HG03097 (cell line): ENCODE measurements around the gene MBD3L2B.
"Not testable (repeated sequence)": the region's sequence is repeated elsewhere in the genome, so short reads cannot be mapped to it uniquely, and the experiment has no call there.

Source experiments
- ATAC-seq: cut with Tn5 transposase; IDR thresholded peaks from one replicate; pipeline ENCODE4 v1.9.1; 2021; ENCODE audit not compliant: unreplicated experiment, low FRiP score

The MBD3L2B gene

DNA sequence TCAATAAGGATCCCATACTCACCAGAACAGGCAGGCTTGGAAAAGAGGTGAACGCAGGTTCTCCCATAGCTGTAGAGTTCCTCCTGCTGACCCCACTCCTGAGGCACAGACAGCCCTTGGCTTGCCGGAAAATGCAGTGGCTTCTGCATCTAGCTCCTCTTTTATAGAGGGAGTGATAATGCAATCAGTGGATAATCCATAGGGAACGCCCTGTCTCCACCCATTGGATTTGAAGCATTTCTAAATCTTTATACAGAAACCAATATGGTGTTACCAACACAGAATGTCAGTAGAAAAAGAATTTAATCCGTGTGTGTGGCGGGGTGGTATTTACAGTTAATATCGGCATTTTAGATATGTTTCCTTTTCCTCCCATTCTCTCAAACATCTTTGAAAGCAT lies at the start of gene MBD3L2B:
TSS of gene MBD3L2B (minus strand) at position 101 of the 400 bp plus-strand sequence. CDS start at position 67, 34 bp downstream.
- not testable (repeated sequence) for ATAC-seq

- ATAC-seq = peak; percentile 33
Measured at GRCh38 chr19:7069904-7070226, 48.6 kb upstream of the MBD3L2B start.

GRCh38 chr19:7069042-7069903 lies 48.0 kb upstream of the MBD3L2B start, which contains the start of gene ZNF557:
ZNF557 (plus strand) TSS chr19:7069703; CDS start chr19:7075075, 5,372 bp downstream.
- ATAC-seq = peak; percentile 91

DNA sequence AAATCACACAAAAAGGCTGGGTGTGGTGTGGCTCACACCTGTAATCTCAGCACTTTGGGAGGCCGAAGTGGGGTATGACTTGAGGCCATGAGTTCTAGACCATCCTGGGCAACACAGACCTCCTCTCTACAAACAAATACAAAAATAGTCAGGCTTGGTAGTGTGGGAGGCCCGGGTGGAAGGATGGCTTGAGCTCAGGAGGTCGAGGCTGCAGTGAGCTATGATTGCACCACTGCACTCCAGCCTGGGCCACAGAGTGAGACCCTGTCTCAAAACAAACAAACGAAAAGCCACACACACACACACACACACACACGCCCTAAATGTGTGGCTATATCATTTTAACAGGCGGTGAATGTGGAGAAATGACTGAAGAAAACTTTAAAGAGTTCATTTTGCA lies 47.4 kb upstream of the MBD3L2B start:
- no peak for ATAC-seq

GRCh38 chr19:7067716-7068115 lies 46.5 kb upstream of the MBD3L2B start:
- ATAC-seq = no peak

GRCh38 chr19:7067122-7067521 lies 45.9 kb upstream of the MBD3L2B start:
- not testable (repeated sequence) for ATAC-seq

DNA sequence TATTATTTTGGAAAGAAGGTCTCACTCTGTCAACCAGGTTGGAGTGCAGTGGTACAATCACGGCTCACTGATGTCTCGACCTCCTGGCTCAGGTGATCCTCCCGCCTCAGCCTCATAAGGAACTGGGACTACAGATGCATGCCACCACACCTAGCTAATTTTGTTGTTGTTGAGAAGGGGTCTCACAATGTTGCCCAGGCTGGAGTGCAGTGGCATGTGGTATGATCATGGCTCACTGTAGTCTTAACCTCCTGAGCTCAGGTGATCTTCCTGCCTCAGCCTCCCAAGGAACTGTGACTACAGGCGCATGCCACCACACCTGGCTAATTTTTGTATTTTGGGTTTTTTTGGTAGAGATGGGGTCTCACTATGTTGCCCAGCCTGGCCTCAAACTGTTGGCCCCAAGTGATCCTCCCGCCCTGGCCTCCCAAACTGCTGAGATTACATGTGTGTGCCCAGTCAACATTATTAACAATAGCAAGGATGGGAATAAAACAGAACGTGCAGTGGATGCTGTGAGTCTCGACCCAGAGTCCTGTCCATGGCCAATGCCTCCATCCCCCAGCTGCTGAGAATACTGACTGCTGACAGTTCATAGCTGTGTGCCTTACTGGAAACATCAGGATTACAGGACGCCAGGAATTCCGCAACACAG lies 42.7 kb upstream of the MBD3L2B start:
- ATAC-seq = no peak

DNA sequence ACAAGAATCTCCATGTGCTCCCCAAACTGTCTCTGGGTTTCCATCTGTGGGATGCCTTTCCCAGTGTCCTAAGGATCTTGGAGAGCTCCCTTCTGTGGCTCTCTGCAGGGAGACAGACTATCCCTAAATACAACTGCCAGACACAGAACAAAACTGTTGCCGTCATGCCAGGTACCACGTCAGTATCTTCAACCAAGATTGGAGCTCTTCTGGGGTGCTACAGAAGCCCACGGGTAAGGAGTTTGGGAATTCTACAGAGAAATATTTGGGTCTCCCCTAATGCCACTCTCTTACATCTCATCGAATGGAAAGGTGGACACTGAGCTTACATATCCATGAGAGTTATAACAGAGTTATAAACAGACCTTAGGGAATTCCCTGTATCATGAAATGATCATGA lies 42.1 kb upstream of the MBD3L2B start:
- ATAC-seq = no peak

DNA sequence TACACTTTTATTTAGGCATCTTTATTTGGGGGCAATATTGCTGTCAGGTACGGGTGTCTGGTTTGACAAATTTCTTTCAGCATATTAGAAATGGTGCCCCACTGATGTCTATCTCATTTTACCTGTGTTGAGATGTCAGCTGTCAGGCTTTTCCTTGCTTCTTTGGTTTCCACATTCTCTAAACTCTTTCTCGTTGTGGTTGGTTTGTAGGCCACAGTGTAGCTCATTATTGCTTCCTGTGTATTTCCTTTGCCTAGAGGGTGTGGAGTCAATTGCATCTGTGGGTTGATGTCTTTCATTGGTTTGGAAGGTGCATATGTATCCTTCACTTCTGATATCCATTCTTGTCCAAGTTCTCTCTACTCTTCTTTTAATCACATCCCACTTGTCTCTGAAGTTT lies 38.7 kb upstream of the MBD3L2B start:
- ATAC-seq = not testable (repeated sequence)

DNA sequence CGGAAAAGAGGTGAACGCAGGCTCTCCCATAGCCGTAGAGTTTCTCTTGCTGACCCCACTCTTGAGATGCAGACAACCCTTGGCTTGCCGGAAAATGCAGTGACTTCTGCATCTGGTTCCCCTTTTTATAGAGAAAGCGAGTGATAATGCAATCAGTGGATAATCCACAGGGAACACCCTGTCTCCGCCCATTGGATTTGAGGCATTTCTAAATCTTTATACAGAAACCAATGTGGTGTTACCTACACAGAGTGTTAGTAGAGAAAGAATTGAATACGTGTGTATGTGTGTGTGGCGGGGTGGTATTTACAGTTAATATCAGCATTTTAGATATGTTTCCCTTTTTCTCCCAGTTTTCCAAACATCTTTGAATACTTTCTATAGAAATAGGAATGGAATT lies 37.3 kb upstream of the MBD3L2B start, which contains the start of gene MBD3L3:
TSS of gene MBD3L3 (minus strand) at position 101 of the 400 bp plus-strand sequence. CDS start at position 30, 71 bp downstream.
- ATAC-seq = not testable (repeated sequence)

- not testable (repeated sequence) for ATAC-seq
Measured at GRCh38 chr19:7056371-7056770, 35.1 kb upstream of the MBD3L2B start.

- not testable (repeated sequence) for ATAC-seq
Measured at GRCh38 chr19:7055679-7056078, 34.4 kb upstream of the MBD3L2B start.

DNA sequence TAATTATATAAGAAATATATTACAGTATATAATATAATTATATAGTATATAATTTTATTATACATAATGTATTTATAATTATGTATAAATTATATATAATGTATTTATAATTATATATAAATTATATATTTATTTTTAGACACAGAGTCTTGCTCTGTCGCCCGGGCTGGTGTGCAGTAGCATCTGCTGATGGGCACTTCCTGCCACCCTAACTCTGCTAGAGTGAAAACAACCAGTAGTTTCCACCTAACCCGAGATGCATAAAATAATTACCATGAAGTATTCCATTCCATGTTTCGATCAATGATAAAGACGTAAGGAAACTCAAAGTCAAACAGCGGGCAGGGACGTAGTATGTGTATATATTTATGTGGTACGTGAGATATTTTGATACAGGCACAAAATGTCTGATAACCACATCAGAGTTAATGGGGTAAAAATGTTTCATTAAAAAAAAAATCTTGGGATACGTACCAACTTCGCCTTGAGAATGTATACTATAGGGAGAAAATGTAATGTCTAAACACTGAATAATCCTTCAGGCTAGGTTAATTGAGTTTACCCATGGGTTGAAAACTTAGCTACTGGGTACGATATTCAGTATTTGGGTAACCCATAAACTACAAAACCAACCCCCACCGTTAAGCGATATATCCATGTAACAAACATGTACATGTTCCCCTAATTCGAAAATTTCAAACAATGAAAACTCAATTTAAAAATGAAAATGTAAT lies 33.6 kb upstream of the MBD3L2B start:
- not testable (repeated sequence) for ATAC-seq

GRCh38 chr19:7052896-7053295 lies 31.7 kb upstream of the MBD3L2B start:
- ATAC-seq = not testable (repeated sequence)

- ATAC-seq = not testable (repeated sequence)
Measured at GRCh38 chr19:7051421-7051820, 30.2 kb upstream of the MBD3L2B start.

GRCh38 chr19:7049021-7049420 lies 27.8 kb upstream of the MBD3L2B start, which contains the start of gene MBD3L2:
MBD3L2 (plus strand) TSS chr19:7049321; CDS start chr19:7049374, 53 bp downstream.
- not testable (repeated sequence) for ATAC-seq

GRCh38 chr19:7041563-7041962 lies 20.3 kb upstream of the MBD3L2B start:
- not testable (repeated sequence) for ATAC-seq

GRCh38 chr19:7040079-7040478 lies 18.8 kb upstream of the MBD3L2B start, which contains the start of gene MBD3L4:
MBD3L4 (minus strand) TSS chr19:7040179; CDS start chr19:7040144, 35 bp downstream.
- ATAC-seq = not testable (repeated sequence)

DNA sequence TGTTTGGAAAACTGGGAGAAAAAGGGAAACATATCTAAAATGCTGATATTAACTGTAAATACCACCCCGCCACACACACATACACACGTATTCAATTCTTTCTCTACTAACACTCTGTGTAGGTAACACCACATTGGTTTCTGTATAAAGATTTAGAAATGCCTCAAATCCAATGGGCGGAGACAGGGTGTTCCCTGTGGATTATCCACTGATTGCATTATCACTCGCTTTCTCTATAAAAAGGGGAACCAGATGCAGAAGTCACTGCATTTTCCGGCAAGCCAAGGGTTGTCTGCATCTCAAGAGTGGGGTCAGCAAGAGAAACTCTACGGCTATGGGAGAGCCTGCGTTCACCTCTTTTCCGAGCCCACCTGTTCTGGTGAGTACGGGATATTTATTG lies 9.0 kb upstream of the MBD3L2B start, which contains the start of gene MBD3L5:
TSS of gene MBD3L5 (plus strand) at position 301 of the 400 bp plus-strand sequence. CDS start at position 335, 34 bp downstream.
- ATAC-seq = not testable (repeated sequence)

GRCh38 chr19:7028790-7029189 lies 7.6 kb upstream of the MBD3L2B start:
- ATAC-seq = not testable (repeated sequence)
